Left ventricle myocardium inferior (tissue), 1 donor: ENCODE results near the gene PCSK5. TPM values are rescaled to one million over a fixed set of nuclear protein-coding genes. Genes with fewer than 3 reads are reported as not detected.

Experiments
- DNase-seq: peaks from one replicate; pipeline ENCODE4 v3.0.0-alpha.2; 2020
- H3K27ac ChIP-seq: fragments of 200-600 bp; replicated peaks from 2 replicates; pipeline ENCODE4 v1.8.0; 2021
- H3K27me3 ChIP-seq: fragments of 200-600 bp; 2 replicates; pipeline ENCODE4 v1.8.0; 2021; ENCODE audit warnings: low read depth
- H3K36me3 ChIP-seq: fragments of 200-600 bp; 2 replicates; pipeline ENCODE4 v1.8.0; 2021
- H3K4me1 ChIP-seq: fragments of 200-600 bp; 2 replicates; pipeline ENCODE4 v1.8.0; 2021
- H3K4me3 ChIP-seq: fragments of 200-600 bp; 2 replicates; pipeline ENCODE4 v1.8.0; 2021; ENCODE audit warnings: mild to moderate bottlenecking, moderate library complexity
- H3K9me3 ChIP-seq: fragments of 200-600 bp; replicated peaks from 2 replicates; pipeline ENCODE4 v1.8.0; 2021
- intact Hi-C: fragments of 100-400 bp; cut with micrococcal nuclease; formaldehyde crosslinking; loops from one replicate; pipeline ENCODE4 v1.11.0; 2022
- total RNA-seq: library from RNA; stranded (reverse); fragmentation: NEBNext Ultra II Directional; extraction: Animal tissue kit (Norgen Biotek cat#: 25700); gene quantifications from one replicate; pipeline ENCODE4 v1.2.1, GENCODE V29; 2021
- TF ChIP-seq, protein P1 (sequence below): fragments of 200-600 bp; IDR thresholded peaks from 2 replicates; pipeline ENCODE4 v1.8.0; 2021; ENCODE audit warnings: antibody characterized with exemption, mild to moderate bottlenecking, borderline replicate concordance
- donor health status: DM: no; HTN: yes; CAD: no; lungs with severe emphysema.

PCSK5 gene
- total RNA-seq, 1 donor from 2014 or later, result 5.6 TPM

DNA sequence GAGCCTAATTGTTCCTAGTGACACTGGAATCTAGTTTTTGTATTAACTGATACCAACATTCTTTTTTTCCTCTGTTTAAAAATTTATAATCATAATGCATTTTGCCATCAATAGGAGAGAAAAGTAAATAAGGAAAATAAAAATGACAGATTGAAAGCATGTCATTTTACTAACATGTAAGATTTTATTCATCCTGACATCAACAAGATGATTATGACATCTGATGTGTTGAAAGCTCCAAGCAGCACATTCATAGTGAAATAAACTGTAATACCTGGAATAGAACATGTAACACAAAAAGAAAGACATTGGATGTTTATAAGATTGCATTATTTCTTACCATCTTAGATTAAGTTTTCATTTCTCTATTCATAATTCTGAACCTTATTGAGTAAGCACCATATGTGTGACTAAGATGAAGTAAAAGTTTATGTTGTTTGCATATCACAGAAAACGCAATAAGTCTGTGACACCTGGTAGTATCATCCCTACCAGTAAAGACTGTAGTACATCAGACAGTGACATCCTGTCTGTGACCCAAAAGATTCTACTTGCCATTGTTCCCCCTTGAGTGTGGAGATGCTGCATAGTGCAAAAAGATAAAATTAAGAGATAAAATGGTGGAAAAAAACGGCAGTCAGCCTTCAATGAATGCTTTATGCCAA is 225.6 kb downstream of the PCSK5 start:
- intact Hi-C loops, result no loop called here
- DNase-seq, result no peak
- H3K4me1 ChIP-seq, result peaks cover 5% of the 10 kb centered on the region
- H3K9me3 ChIP-seq, result no peaks in the 10 kb centered on the region
- no peak overlapping the region for H3K27ac ChIP-seq
- TF ChIP-seq, protein P1, sequence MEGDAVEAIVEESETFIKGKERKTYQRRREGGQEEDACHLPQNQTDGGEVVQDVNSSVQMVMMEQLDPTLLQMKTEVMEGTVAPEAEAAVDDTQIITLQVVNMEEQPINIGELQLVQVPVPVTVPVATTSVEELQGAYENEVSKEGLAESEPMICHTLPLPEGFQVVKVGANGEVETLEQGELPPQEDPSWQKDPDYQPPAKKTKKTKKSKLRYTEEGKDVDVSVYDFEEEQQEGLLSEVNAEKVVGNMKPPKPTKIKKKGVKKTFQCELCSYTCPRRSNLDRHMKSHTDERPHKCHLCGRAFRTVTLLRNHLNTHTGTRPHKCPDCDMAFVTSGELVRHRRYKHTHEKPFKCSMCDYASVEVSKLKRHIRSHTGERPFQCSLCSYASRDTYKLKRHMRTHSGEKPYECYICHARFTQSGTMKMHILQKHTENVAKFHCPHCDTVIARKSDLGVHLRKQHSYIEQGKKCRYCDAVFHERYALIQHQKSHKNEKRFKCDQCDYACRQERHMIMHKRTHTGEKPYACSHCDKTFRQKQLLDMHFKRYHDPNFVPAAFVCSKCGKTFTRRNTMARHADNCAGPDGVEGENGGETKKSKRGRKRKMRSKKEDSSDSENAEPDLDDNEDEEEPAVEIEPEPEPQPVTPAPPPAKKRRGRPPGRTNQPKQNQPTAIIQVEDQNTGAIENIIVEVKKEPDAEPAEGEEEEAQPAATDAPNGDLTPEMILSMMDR, result no peak
- H3K36me3 ChIP-seq, result no peaks in the 10 kb centered on the region
- H3K27me3 ChIP-seq, result no peaks in the 10 kb centered on the region
- no peak overlapping the region for H3K4me3 ChIP-seq

DNA sequence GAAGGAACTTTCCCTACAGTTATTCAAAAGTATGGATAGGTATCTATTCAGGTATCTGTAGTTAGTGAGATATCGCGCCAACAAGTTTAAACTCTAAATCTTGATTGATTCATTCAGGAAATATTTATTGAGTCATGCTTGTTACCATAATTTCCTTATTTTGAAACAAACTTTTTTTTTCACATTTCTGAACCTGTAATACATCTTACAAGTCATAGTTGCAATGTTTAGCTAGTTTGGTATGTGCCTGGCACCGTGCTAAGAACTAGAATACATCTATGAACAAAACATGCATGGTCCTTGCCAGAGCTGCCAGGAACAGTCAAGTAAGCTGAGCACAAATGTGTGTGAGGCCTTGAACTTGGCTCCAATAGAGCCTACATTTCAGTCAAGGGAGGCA is 226.4 kb downstream of the PCSK5 start:
- H3K9me3 ChIP-seq, result no peaks in the 10 kb centered on the region
- no peaks in the 10 kb centered on the region for H3K27me3 ChIP-seq
- intact Hi-C loops, result no loop called here
- H3K36me3 ChIP-seq, result no peaks in the 10 kb centered on the region
- no peak overlapping the region for H3K4me3 ChIP-seq
- DNase-seq, result no peak
- TF ChIP-seq, protein P1, result no peak
- no peak overlapping the region for H3K27ac ChIP-seq
- peaks cover 5% of the 10 kb centered on the region for H3K4me1 ChIP-seq

DNA sequence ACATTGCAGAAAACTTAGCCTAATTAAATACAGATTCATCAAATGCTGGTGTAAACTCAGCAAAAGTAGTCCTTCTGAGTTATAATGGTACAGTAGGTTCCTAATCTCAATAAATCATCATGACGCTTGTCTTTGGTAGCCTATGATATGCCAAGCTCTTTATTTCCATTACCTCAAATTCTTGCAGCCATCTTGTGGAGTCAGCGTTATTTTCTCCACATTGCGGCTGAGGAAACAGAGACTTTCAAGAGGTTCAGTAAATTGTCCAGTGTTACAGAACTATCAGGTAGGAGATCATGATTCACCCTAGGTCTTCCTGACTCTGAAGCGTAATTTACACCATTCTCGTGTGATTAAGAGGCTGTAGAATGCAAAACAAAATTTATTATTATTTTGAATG is 237.2 kb downstream of the PCSK5 start:
- H3K36me3 ChIP-seq, result no peaks in the 10 kb centered on the region
- intact Hi-C loops, result no loop called here
- DNase-seq, result no peak
- no peak overlapping the region for H3K4me3 ChIP-seq
- no peak overlapping the region for H3K27ac ChIP-seq
- no peaks in the 10 kb centered on the region for H3K9me3 ChIP-seq
- TF ChIP-seq, protein P1, result no peak
- no peaks in the 10 kb centered on the region for H3K27me3 ChIP-seq
- no peaks in the 10 kb centered on the region for H3K4me1 ChIP-seq

DNA sequence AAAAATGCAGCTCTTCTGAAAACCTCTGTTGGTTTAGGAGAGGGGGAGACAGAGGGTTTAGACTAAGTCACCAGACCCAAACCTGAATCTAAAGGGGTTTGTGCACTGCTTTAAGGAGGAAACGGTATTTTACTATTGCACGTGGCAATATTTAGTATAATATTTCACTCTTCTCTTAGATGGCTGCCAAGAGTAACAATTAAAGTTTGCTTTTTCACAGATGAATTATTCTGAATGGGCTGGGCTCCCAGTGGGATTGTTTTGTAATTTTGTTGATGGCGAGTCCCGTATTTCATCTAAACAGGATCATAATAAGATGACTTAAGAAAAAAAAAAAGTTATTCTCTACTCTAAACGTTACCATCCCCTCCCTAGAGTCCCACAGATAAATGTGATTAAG is 245.4 kb downstream of the PCSK5 start:
- Histone ChIP-seq H3K9me3 (no peaks in the 10 kb centered on the region), H3K4me3 (no peak overlapping the region), H3K27ac (no peak overlapping the region), H3K27me3 (no peaks in the 10 kb centered on the region), H3K4me1 (no peaks in the 10 kb centered on the region), H3K36me3 (no peaks in the 10 kb centered on the region)
- DNase-seq, result no peak
- intact Hi-C loops, result no loop called here
- TF ChIP-seq, protein P1, result no peak

DNA sequence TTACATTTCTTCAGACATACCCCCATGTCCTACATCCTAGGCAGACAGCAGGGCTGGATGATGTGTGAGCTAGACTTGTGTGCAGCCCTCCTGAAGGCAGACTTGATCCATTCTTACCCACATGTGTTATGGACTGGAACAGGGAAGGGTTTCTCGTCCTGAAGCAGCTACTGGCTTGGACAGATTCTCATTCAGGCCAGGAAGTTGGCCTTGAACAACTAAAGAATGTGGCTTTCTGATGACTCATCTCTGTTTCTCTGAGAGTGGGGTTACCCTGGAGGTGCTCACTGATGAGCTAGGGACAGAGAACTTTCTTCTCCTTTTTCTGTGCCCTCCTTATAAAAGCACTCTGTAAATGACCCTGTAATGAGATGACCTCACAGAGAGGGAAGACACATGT is 246.5 kb downstream of the PCSK5 start:
- no peak overlapping the region for H3K27ac ChIP-seq
- intact Hi-C loops, result no loop called here

More for the DNA sequence above, 246.5 kb downstream of the PCSK5 start:
- no peak for DNase-seq
- no peaks in the 10 kb centered on the region for H3K27me3 ChIP-seq
- H3K4me1 ChIP-seq, result no peaks in the 10 kb centered on the region
- TF ChIP-seq, protein P1, result no peak
- H3K9me3 ChIP-seq, result no peaks in the 10 kb centered on the region
- no peaks in the 10 kb centered on the region for H3K36me3 ChIP-seq
- no peak overlapping the region for H3K4me3 ChIP-seq
